HFF-Myc (cell line): ENCODE results near the gene SNN.

Source experiments
- DNase-seq: peaks from one replicate; pipeline ENCODE4 v3.0.0-alpha.2; 2011; ENCODE audit warnings: low read depth; ENCODE audit errors: extremely low read depth
- H3K4me3 ChIP-seq: replicated peaks from 2 replicates; pipeline ENCODE4 v1.5.1; 2011; ENCODE audit warnings: low read depth, mild to moderate bottlenecking, control low read depth, low read length
- TF ChIP-seq, protein P1 (sequence below): IDR thresholded peaks from 2 replicates; pipeline ENCODE4 v1.5.1; 2012; ENCODE audit warnings: mild to moderate bottlenecking, low read depth, low read length, control low read depth; ENCODE audit errors: missing control alignments

Gene SNN

DNA sequence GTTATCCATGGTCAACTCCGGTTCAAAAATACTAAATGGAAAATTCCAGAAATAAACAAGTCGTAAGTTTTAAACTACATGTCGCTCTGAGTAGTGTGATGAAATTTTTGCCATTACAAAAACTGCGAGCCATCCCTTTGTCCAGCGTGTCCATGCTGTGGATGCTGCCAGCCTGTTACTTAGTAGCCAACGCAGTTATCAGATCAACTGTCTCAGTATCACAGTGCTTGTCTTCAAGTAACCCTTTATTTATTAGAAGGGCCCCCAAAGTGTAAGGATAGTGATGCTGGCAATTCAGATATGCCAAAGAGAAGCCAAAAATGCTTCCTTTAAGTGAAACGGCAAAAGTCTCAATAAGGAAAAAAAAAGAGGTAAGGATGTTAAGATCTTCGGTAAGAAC, 23.9 kb downstream of the SNN start:
- TF ChIP-seq, protein P1, sequence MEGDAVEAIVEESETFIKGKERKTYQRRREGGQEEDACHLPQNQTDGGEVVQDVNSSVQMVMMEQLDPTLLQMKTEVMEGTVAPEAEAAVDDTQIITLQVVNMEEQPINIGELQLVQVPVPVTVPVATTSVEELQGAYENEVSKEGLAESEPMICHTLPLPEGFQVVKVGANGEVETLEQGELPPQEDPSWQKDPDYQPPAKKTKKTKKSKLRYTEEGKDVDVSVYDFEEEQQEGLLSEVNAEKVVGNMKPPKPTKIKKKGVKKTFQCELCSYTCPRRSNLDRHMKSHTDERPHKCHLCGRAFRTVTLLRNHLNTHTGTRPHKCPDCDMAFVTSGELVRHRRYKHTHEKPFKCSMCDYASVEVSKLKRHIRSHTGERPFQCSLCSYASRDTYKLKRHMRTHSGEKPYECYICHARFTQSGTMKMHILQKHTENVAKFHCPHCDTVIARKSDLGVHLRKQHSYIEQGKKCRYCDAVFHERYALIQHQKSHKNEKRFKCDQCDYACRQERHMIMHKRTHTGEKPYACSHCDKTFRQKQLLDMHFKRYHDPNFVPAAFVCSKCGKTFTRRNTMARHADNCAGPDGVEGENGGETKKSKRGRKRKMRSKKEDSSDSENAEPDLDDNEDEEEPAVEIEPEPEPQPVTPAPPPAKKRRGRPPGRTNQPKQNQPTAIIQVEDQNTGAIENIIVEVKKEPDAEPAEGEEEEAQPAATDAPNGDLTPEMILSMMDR, result no peak
- no peak for DNase-seq
- H3K4me3 ChIP-seq, result no peak overlapping the region

DNA sequence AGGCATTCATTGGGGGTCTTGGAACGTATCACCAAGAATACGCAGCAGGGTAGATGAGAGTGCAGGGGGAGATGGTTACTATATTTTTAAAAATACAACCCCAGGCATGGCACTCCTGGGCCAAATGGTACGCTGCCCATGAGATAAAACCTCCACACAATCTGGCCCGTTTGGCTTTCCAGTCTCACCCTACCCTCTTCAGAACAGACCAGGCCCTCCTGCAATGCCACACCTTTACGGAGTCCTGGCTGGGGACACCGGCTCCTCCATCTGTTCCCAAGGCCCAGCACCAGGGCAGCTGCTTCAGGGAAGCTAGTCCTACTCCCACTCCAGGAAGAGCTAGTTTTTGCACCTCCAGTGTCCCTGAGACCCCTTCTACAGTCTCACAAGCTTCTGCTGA, 24.4 kb downstream of the SNN start:
- no peak overlapping the region for H3K4me3 ChIP-seq

GRCh38 chr16:11696266-11697012, 28.2 kb downstream of the SNN start:
- H3K4me3 ChIP-seq, result no peak overlapping the region
- no peak for DNase-seq
- TF ChIP-seq, protein P1, result no peak

More for the DNA sequence above, 24.4 kb downstream of the SNN start:
- DNase-seq, result no peak
- TF ChIP-seq, protein P1, result no peak

- TF ChIP-seq, protein P1, result no peak
- DNase-seq, result no peak
- H3K4me3 ChIP-seq, result no peak overlapping the region
Observed at GRCh38 chr16:11697319-11697718, 29.1 kb downstream of the SNN start.

DNA sequence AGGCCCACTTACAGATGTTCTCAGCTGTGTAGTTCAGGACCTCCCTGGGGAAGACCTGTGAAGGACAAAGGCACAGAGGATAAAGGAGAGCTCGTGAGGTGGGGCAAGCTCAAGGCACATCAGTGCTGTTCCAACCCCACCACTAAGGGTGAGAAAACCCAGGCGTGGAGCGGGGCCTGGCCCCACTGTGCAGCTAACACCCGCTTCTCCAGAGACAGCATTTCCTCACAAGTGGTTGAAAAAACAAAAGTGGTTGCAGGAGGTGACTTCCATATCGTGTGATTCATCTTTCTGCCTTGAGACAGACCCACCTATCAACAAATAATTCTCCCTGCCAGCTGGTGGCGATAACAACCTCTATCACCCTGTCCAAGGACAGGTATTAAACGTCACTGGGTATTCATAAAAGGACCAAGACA, 30.0 kb downstream of the SNN start:
- no peak for DNase-seq
- TF ChIP-seq, protein P1, result no peak
- no peak overlapping the region for H3K4me3 ChIP-seq

- TF ChIP-seq, protein P1, result no peak
- no peak for DNase-seq
- no peak overlapping the region for H3K4me3 ChIP-seq
Observed at GRCh38 chr16:11699234-11699894, 31.1 kb downstream of the SNN start.
